HL-60/S4 treated with retinoic acid at 250 ng/mL for 4 days and 3 days (cell line): ENCODE data around the gene OMD.

Experiments
- in situ Hi-C: fragments of 300-500 bp; cut with MboI; formaldehyde crosslinking; loops from 2 replicates; pipeline ENCODE4 v1.7.0; 2022; ENCODE audit warnings: low sequenced_read_pairs

Gene OMD

GRCh38 chr9:92378865-92379560, 45.3 kb downstream of the OMD start:
- in situ Hi-C loops, result no loop called here

GRCh38 chr9:92377876-92378275, 46.4 kb downstream of the OMD start:
- in situ Hi-C loops, result no loop called here

- in situ Hi-C loops, result no loop called here
These were observed 51.1 kb downstream of the OMD start for GRCh38 chr9:92373167-92373566.

- in situ Hi-C loops, result no loop called here
These were observed 55.2 kb downstream of the OMD start for GRCh38 chr9:92369075-92369474.
